HG03460 (cell line): ENCODE results near the gene CX3CR1.

ENCODE experiments used
- ATAC-seq: cut with Tn5 transposase; IDR thresholded peaks from one replicate; pipeline ENCODE4 v1.9.1; 2021; ENCODE audit not compliant: unreplicated experiment

CX3CR1 gene

GRCh38 chr3:39224288-39224687 lies 55.5 kb downstream of the CX3CR1 start:
- ATAC-seq, result no peak

- ATAC-seq, result no peak
These were observed 56.9 kb downstream of the CX3CR1 start for GRCh38 chr3:39222939-39223338.

GRCh38 chr3:39222462-39222861 lies 57.4 kb downstream of the CX3CR1 start:
- no peak for ATAC-seq

DNA sequence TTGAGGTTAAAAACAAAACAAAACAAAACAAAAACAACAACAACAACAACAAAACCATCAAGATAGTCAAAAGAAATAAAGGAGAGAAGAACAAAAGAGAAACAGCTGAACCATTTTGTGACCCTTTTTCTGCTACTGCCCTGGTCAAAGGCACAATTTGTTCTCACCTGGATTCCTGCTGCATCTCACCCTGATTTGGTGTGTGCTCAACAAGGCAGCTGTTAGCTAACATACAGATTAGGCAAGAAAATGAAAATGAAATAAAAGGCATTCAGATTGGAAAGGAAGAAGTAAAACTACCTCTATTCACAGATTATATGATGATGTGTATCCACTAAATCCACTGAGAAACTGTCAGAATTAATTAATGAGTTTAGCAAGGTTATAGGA lies 58.7 kb downstream of the CX3CR1 start:
- ATAC-seq, result no peak

GRCh38 chr3:39220407-39221140 lies 59.3 kb downstream of the CX3CR1 start:
- no peak for ATAC-seq

DNA sequence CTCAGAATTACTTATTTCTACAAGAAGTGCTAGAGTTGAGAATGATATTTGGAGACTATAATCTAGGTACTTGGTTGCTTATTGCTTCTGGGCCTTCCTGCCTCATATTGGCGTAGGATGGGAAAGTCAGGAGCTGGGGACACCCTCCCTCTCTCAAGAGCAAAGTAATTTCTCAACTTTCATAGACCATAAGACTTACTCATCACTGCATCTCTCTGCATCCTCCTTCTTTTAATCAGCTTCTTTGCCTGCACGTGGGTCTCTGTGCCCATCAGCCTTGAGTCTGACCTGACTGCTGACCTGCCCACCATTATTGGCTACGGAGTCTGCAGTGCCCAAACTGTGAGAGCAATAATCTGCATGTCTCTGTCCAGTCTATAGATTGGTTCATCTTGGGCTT lies 60.1 kb downstream of the CX3CR1 start:
- no peak for ATAC-seq

DNA sequence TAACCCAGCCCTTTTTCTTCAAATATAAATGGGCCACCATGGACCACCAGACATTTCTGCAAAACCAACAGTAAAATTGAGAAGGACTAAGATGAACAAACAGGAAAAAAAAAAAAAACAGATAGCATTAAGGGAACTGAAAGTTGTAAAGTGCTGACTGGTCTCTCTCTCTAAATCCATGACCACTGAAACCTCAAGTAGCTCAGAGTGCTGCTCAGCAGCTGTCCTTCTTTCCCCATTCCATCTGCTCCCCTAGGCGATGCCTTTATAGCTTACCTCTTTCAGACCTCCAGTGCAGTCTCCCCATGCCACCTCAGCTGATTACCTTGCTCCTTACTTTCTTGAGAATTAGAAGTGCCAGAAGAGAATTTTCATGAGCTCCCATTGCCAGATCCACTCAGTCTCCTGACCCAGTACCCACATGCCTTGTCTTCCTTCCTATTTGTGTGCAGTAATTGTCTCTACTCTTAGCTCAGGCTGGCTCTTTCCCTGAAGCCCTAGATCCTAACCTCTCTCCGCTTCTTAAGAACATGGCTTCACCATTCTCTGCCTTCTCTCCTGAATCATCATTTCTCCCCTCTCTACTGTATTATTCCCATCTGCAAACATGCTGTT lies 63.6 kb downstream of the CX3CR1 start:
- peak; percentile 95 for ATAC-seq

DNA sequence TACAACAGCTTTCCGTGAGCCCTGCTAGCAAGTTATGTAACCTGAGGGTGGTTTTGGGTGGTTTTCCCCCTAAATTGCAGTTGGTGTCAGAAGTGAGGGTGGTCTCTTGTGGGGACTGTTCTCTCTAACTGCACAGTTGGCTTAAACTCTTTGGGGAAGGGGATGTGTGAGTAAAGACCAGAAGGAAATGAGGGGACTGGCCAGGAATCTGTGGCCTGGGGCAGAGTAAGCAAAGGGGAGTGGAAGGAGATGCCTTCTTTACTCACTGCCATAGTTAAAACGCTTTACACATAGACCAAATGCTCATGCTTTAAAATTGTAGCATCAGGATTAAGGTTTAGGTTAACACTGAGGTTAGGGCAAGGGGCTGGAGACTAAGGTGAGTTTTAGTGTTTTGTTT lies 66.2 kb downstream of the CX3CR1 start:
- ATAC-seq, result no peak
